Lower leg skin (tissue), 4 donors: ENCODE data around the gene TCF7L1. TPM values are rescaled to one million over a fixed set of nuclear protein-coding genes. Genes with fewer than 3 reads are reported as not detected.

ENCODE experiments used
- DNase-seq, 2 donors: peaks; one replicate each; pipeline ENCODE4 v3.0.0-alpha.2; 2019; ENCODE audit warnings: low spot score in 2 of 2
- H3K4me3 ChIP-seq: fragments of 200-600 bp; sonication (generic); 2 replicates; pipeline ENCODE4 v1.5.1; 2017; ENCODE audit warnings: mild to moderate bottlenecking, low read depth; ENCODE audit not compliant: poor library complexity, severe bottlenecking
- CTCF ChIP-seq, 3 donors: fragments of 450-650 bp; IDR thresholded peaks; one replicate each; pipeline ENCODE4 v1.5.1; 2016; ENCODE audit warnings: antibody characterized with exemption in 3 of 3, mild to moderate bottlenecking in 3 of 3, moderate library complexity in 2 of 3
- POLR2A ChIP-seq, 2 donors: fragments of 450-650 bp; IDR thresholded peaks; one replicate each; pipeline ENCODE4 v1.6.1; 2016 to 2017; ENCODE audit warnings: antibody characterized with exemption in 2 of 2, mild to moderate bottlenecking in 1 of 2, moderate library complexity in 1 of 2
- WGBS, 2 donors: methylation state at CpG; one replicate each; pipeline ENCODE4 v1.1.5; 2018; 5-methylcytosine and 5-hydroxymethylcytosine counted together
- intact Hi-C: fragments of 100-400 bp; cut with DNase I; formaldehyde crosslinking; loops from one replicate; pipeline ENCODE4 v1.15.0; 2023; ENCODE audit warnings: low total_unique reads
- total RNA-seq, 4 donors: library from RNA; depleted of rRNA; stranded (reverse); fragments of >200 nt; gene quantifications; one replicate each; pipeline ENCODE4 v1.1.0, GENCODE V29; 2016

Gene TCF7L1
- total RNA-seq, 4 donors from 2014 or later = 0.67 to 4.8 (median 1.9) TPM

GRCh38 chr2:85257359-85257969, 124.3 kb downstream of the TCF7L1 start:
- TF ChIP-seq CTCF (IDR thresholded peaks at IDR 0.05) = no peak
- no peak for TF ChIP-seq POLR2A (IDR thresholded peaks at IDR 0.05)
- 51 to 52% methylated on average over 12 of the region's 12 CpGs for WGBS, 2 donors
- DNase-seq = no peak
- intact Hi-C loops = no loop called here
- H3K4me3 ChIP-seq = no peak overlapping the region

- WGBS, 2 donors = 52 to 58% methylated on average over 7 of the region's 7 CpGs
- TF ChIP-seq CTCF (IDR thresholded peaks at IDR 0.05) = no peak
- TF ChIP-seq POLR2A (IDR thresholded peaks at IDR 0.05) = no peak
- H3K4me3 ChIP-seq = no peak overlapping the region
- intact Hi-C loops = no loop called here
- no peak for DNase-seq
These were observed 124.9 kb downstream of the TCF7L1 start for GRCh38 chr2:85257970-85258605.

- no peak for DNase-seq
- no peak for TF ChIP-seq CTCF (IDR thresholded peaks at IDR 0.05)
- TF ChIP-seq POLR2A (IDR thresholded peaks at IDR 0.05) = no peak
- no peak overlapping the region for H3K4me3 ChIP-seq
- intact Hi-C loops = no loop called here
- WGBS, 2 donors = 60 to 70% methylated on average over 11 of the region's 11 CpGs
These were observed 126.0 kb downstream of the TCF7L1 start for GRCh38 chr2:85259101-85259590.

GRCh38 chr2:85259879-85260278, 126.7 kb downstream of the TCF7L1 start:
- 59 to 82% methylated on average over 4 of the region's 4 CpGs for WGBS, 2 donors
- TF ChIP-seq CTCF (IDR thresholded peaks at IDR 0.05) (no peak), POLR2A (IDR thresholded peaks at IDR 0.05) (no peak)
- no peak for DNase-seq
- intact Hi-C loops = no loop called here
- no peak overlapping the region for H3K4me3 ChIP-seq

GRCh38 chr2:85263591-85263990, 130.4 kb downstream of the TCF7L1 start:
- 83 to 85% methylated on average over 8 of the region's 8 CpGs for whole genome bisulfite sequencing, 2 donors
- no peak for DNase-seq
- H3K4me3 ChIP-seq = no peak overlapping the region
- intact Hi-C loops = no loop called here
- TF ChIP-seq CTCF (IDR thresholded peaks at IDR 0.05) = no peak
- TF ChIP-seq POLR2A (IDR thresholded peaks at IDR 0.05) = no peak
